Caco-2 (cell line): Measurements from ENCODE around the gene AQP5. TPM values are rescaled to one million over a fixed set of nuclear protein-coding genes. Genes with fewer than 3 reads are reported as not detected.

Experiments
- BruUV-seq: library from RNA; stranded (reverse); fragments of 400-500 nt; replicated peaks from 2 replicates; lab custom pipeline; 2021; lab: Mats Ljungman, UMichigan
- CTCF ChIA-PET: fragments of 300-600 bp; sonication (Branson Sonifier 250); formaldehyde crosslinking; loops from one replicate; lab custom pipeline; 2022; ENCODE audit warnings: antibody characterized with exemption; lab: Charles Lee
- POLR2A ChIA-PET: fragments of 300-600 bp; sonication (Branson Sonifier 250); formaldehyde crosslinking; loops from one replicate; lab custom pipeline; 2022; ENCODE audit warnings: antibody characterized with exemption; lab: Charles Lee
- DNase-seq, 2 experiments: peaks; one replicate each; pipeline versions ENCODE4 v3.0.0 to v3.0.0-alpha.2; 2020 to 2022
- H3K27me3 ChIP-seq: replicated peaks from 2 replicates; pipeline ENCODE4 v1.6.0; 2011; ENCODE audit warnings: low read length; ENCODE audit not compliant: control insufficient read depth, insufficient read depth
- H3K36me3 ChIP-seq: 2 replicates; pipeline ENCODE4 v1.5.1; 2011; ENCODE audit warnings: low read length; ENCODE audit not compliant: control insufficient read depth, insufficient read depth
- H3K4me1 ChIP-seq: fragments of 250-450 bp; sonication (Bioruptor Pico); 2 replicates; pipeline ENCODE4 v1.5.1; 2020; ENCODE audit warnings: mild to moderate bottlenecking
- H3K4me3 ChIP-seq: 2 replicates; pipeline ENCODE4 v1.5.1; 2011; ENCODE audit warnings: low read depth, mild to moderate bottlenecking, control low read depth, low read length
- H3K9me3 ChIP-seq: fragments of 250-450 bp; sonication (Bioruptor Pico); 2 replicates; pipeline ENCODE4 v1.5.1; 2020; ENCODE audit warnings: mild to moderate bottlenecking, moderate library complexity
- H3K27ac Mint-ChIP-seq: one replicate; pipeline ENCODE4 v1.8.0; 2022; ENCODE audit warnings: mixed read lengths; ENCODE audit not compliant: unreplicated experiment
- H3K27me3 Mint-ChIP-seq: one replicate; pipeline ENCODE4 v1.8.0; 2022; ENCODE audit warnings: mixed read lengths; ENCODE audit not compliant: insufficient read depth, unreplicated experiment
- H3K36me3 Mint-ChIP-seq: one replicate; pipeline ENCODE4 v1.8.0; 2022; ENCODE audit warnings: mild to moderate bottlenecking, mixed read lengths; ENCODE audit not compliant: insufficient read depth, unreplicated experiment
- H3K4me1 Mint-ChIP-seq: one replicate; pipeline ENCODE4 v1.8.0; 2022; ENCODE audit warnings: low read depth, mixed read lengths; ENCODE audit not compliant: unreplicated experiment
- H3K4me3 Mint-ChIP-seq: one replicate; pipeline ENCODE4 v1.8.0; 2022; ENCODE audit warnings: mild to moderate bottlenecking, moderate library complexity, mixed read lengths; ENCODE audit not compliant: unreplicated experiment
- H3K9me3 Mint-ChIP-seq: one replicate; pipeline ENCODE4 v1.8.0; 2022; ENCODE audit warnings: mixed read lengths; ENCODE audit not compliant: unreplicated experiment
- intact Hi-C: fragments of 100-400 bp; cut with micrococcal nuclease; formaldehyde crosslinking; loops from one replicate; pipeline ENCODE4 v1.10.0; 2022; ENCODE audit not compliant: unreplicated experiment
- total RNA-seq: library from RNA; stranded (reverse); gene quantifications from 2 replicates; pipeline ENCODE4 v1.2.3, GENCODE V29; 2022
- TF ChIP-seq, protein P1 (sequence below), 2 experiments: fragments of 200-600 bp in 1 of 2; IDR thresholded peaks; 1 replicate in 1 of 2; 2 replicates in 1 of 2; pipeline versions ENCODE4 v1.5.1 to v1.8.0; 2011 to 2022; ENCODE audit warnings: antibody characterized with exemption in 1 of 2, control low read depth in 1 of 2, inconsistent platforms in 1 of 2, low read depth in 1 of 2, low read length in 1 of 2, mild to moderate bottlenecking in 1 of 2, moderate library complexity in 1 of 2; ENCODE audit not compliant: insufficient read depth in 1 of 2, severe bottlenecking in 1 of 2, unreplicated experiment in 1 of 2

AQP5 gene
- total RNA-seq, 1 experiment from 2014 or later: not detected

DNA sequence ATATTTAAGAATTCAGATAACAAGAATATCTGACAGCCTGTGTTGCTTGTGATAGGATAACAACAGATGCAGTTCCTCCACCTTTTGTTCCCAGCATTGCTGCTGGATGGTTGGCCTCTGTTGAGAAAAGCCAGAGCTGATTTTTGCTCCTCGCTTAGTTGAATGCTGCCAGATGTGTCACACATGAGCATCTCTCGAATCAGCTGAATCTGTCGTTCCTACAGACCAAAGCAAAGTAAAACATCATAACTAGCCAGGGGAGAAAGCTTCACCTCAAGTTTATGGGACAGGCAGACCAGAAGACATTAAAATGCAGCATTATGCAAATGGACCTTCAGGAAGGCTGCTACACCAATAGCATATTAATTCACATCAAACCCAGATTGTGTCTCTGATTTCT lies 43.5 kb downstream of the AQP5 start:
- TF ChIP-seq, protein P1, sequence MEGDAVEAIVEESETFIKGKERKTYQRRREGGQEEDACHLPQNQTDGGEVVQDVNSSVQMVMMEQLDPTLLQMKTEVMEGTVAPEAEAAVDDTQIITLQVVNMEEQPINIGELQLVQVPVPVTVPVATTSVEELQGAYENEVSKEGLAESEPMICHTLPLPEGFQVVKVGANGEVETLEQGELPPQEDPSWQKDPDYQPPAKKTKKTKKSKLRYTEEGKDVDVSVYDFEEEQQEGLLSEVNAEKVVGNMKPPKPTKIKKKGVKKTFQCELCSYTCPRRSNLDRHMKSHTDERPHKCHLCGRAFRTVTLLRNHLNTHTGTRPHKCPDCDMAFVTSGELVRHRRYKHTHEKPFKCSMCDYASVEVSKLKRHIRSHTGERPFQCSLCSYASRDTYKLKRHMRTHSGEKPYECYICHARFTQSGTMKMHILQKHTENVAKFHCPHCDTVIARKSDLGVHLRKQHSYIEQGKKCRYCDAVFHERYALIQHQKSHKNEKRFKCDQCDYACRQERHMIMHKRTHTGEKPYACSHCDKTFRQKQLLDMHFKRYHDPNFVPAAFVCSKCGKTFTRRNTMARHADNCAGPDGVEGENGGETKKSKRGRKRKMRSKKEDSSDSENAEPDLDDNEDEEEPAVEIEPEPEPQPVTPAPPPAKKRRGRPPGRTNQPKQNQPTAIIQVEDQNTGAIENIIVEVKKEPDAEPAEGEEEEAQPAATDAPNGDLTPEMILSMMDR (IDR thresholded peaks at IDR 0.05; ENCODE audit: insufficient read depth in 1 of 2, low read depth in 1 of 2, low read length in 1 of 2, severe bottlenecking in 1 of 2, unreplicated experiment in 1 of 2): no peak
- Histone ChIP-seq H3K4me3 (no peak overlapping the region), H3K9me3 (no peaks in the 10 kb centered on the region), H3K4me1 (0 out of 2 replicates have a peak, but pooled peaks cover 4% of the 10 kb centered on the region), H3K27me3 (no peaks in the 10 kb centered on the region), H3K36me3 (no peaks in the 10 kb centered on the region; the same call in none of the 2 replicates)
- POLR2A ChIA-PET: no interaction called here
- intact Hi-C loops: no loop called here
- Mint-ChIP-seq H3K27me3 (no peaks in the 10 kb centered on the region), H3K9me3 (no peaks in the 10 kb centered on the region), H3K4me3 (no peak overlapping the region), H3K4me1 (peaks cover 14% of the 10 kb centered on the region), H3K27ac (no peak overlapping the region), H3K36me3 (peaks cover 77% of the 10 kb centered on the region)
- CTCF ChIA-PET: no interaction called here
- no peak for DNase-seq
- no TSS peak for BruUV-seq

DNA sequence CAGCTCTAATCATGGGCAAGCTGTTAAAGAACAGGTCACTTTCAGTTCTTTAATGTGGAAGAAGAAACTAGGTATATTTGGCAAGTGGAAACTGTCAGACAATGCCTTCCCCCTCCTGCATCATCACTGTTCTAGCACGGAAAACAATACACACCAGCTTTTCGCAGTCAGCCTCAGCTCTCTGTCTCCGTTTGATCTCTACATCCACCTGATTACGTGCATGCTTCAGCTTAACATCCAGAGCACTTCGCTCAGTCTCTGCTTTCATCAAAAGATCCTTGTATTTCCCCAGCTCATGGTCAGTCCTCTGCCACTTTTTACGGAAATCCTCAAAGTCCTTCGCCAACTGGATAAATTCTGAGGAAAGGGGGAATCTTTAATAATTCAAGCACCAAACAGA lies 44.6 kb downstream of the AQP5 start:
- no peak for DNase-seq
- peaks cover 14% of the 10 kb centered on the region for H3K4me1 Mint-ChIP-seq
- no peak overlapping the region for H3K4me3 Mint-ChIP-seq
- BruUV-seq: no TSS peak
- intact Hi-C loops: no loop called here
- H3K9me3 ChIP-seq: no peaks in the 10 kb centered on the region
- H3K27me3 ChIP-seq: no peaks in the 10 kb centered on the region
- peaks cover 75% of the 10 kb centered on the region for H3K36me3 Mint-ChIP-seq
- ChIA-PET POLR2A (interaction anchor here (0.6 to 0.9 kb wide), 2 partner anchors 19 to 35 kb away, joined by 4 to 6 read pairs; partner anchors contain the start of gene RACGAP1), CTCF (interaction anchor here (0.5 to 1.4 kb wide), 5 partner anchors 11 to 79 kb away, joined by 3 to 6 read pairs (median 4); partner anchors contain the start of gene SMARCD1)
- no peak overlapping the region for H3K27ac Mint-ChIP-seq
- TF ChIP-seq, protein P1 (IDR thresholded peaks at IDR 0.05; ENCODE audit: insufficient read depth in 1 of 2, low read depth in 1 of 2, low read length in 1 of 2, severe bottlenecking in 1 of 2, unreplicated experiment in 1 of 2): no peak
- 0 out of 2 replicates have a peak, but pooled peaks cover 4% of the 10 kb centered on the region for H3K4me1 ChIP-seq
- no peaks in the 10 kb centered on the region for H3K9me3 Mint-ChIP-seq
- no peaks in the 10 kb centered on the region for H3K36me3 ChIP-seq
- H3K27me3 Mint-ChIP-seq: no peaks in the 10 kb centered on the region
- no peak overlapping the region for H3K4me3 ChIP-seq

DNA sequence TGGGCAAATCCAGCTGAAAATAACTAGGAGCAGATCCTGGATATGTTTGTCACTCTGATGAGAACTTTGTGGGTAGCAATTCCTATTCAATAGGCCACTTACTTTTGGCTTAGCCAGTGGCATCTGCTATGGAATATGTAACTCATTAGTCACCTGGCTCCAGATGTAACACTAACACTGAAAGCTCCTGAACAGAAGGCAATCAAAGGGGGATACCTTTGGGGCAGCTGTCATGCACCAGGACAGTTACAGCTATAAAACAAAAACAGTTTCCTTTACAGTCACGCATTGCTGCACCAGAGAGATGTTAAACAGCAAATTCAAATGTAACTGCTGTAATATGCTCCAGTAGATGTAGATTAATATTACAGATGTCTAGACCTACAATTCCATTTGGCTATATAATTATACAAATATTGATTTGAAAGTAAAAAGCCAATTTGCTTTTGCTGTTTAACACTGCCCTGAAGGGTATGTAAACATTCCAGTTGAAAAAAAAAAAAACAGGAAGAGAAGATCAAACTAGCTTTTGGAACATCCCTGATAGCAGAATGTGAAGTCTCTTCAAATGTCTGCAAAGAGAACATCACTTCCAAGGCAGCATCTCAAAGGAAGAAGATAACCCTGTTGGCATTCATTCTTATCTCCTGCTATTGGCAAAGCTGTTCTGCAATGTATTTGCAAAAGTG lies 45.2 kb downstream of the AQP5 start:
- BruUV-seq: no TSS peak
- Mint-ChIP-seq H3K4me1 (peaks cover 14% of the 10 kb centered on the region), H3K27ac (no peak overlapping the region), H3K9me3 (no peaks in the 10 kb centered on the region), H3K27me3 (no peaks in the 10 kb centered on the region), H3K36me3 (peaks cover 73% of the 10 kb centered on the region), H3K4me3 (no peak overlapping the region)
- H3K9me3 ChIP-seq: no peaks in the 10 kb centered on the region
- peak in 1 of 2 experiments; percentile 32 for DNase-seq
- intact Hi-C loops: no loop called here
- H3K36me3 ChIP-seq: no peaks in the 10 kb centered on the region
- CTCF ChIA-PET: interaction anchor here (0.6 to 1.4 kb wide), 8 partner anchors 11 to 265 kb away, joined by 3 to 6 read pairs (median 4); partner anchors contain the start of gene TMBIM6
- H3K27me3 ChIP-seq: no peaks in the 10 kb centered on the region
- TF ChIP-seq, protein P1 (IDR thresholded peaks at IDR 0.05; ENCODE audit: insufficient read depth in 1 of 2, low read depth in 1 of 2, low read length in 1 of 2, severe bottlenecking in 1 of 2, unreplicated experiment in 1 of 2): no peak
- no peak overlapping the region for H3K4me3 ChIP-seq
- 0 out of 2 replicates have a peak, but pooled peaks cover 4% of the 10 kb centered on the region for H3K4me1 ChIP-seq
- POLR2A ChIA-PET: interaction anchor here (0.6 to 0.9 kb wide), 2 partner anchors 18 to 36 kb away, joined by 4 to 6 read pairs; partner anchors contain the start of gene RACGAP1
